Frontal cortex (tissue), 4 donors: ENCODE results near the gene NFATC2. TPM values are rescaled to one million over a fixed set of nuclear protein-coding genes. Genes with fewer than 3 reads are reported as not detected.

Source experiments
- DNase-seq, 2 donors: peaks; one replicate each; pipeline ENCODE4 v3.0.0; 2012; ENCODE audit warnings: low spot score in 2 of 2
- FAIRE-seq: peaks from 2 replicates; lab custom pipeline; 2012; peaks lifted over from hg19 to GRCh38; lab: Jason Lieb, UNC
- total RNA-seq: library from RNA; depleted of rRNA; stranded (reverse); fragments of >200 nt; gene quantifications from one replicate; pipeline ENCODE4 v1.2.3, GENCODE V29; 2014
- donor health status: control.
- donor health status: control.
- donor health status: control.

NFATC2 gene
- total RNA-seq, 1 donor from 2014 or later = 0.41 TPM

DNA sequence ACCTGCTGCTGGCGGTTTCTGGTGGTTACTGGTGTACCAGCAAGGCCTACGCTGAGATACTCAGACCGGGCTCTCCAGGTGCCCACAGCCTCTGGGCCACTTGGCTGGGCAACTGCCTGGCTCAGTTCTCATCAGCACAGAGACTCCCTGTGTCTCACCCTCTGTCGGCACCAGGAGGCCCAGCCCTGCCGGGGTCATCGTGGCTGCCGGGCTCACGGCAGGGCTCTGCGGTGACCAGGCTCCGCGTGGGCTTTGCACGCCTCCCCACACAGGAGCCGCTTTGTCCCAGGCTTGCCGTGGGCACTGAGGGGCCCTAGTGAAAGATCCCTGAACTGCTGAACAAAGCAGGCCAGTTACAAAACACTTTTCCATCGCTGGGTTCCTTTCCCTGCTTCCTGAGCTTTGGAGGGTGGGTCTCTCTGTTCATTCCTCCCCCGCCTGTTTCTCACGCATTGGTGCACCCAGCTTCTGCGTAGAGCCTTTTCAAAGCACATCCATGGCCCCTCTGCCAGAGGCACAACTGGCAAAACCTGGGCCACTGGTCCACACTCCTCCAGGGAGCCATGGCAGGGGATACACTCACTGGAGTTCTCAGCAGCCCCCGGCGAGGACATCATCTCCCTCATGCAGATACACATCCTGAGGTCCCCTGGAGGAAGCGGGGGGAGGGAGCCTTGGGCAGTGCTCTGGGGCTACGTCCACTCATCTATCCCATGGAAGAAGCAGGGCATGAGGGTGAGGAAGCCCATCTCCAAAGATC is 117.0 kb downstream of the NFATC2 start:
- no peak for DNase-seq
- no peak for FAIRE-seq

DNA sequence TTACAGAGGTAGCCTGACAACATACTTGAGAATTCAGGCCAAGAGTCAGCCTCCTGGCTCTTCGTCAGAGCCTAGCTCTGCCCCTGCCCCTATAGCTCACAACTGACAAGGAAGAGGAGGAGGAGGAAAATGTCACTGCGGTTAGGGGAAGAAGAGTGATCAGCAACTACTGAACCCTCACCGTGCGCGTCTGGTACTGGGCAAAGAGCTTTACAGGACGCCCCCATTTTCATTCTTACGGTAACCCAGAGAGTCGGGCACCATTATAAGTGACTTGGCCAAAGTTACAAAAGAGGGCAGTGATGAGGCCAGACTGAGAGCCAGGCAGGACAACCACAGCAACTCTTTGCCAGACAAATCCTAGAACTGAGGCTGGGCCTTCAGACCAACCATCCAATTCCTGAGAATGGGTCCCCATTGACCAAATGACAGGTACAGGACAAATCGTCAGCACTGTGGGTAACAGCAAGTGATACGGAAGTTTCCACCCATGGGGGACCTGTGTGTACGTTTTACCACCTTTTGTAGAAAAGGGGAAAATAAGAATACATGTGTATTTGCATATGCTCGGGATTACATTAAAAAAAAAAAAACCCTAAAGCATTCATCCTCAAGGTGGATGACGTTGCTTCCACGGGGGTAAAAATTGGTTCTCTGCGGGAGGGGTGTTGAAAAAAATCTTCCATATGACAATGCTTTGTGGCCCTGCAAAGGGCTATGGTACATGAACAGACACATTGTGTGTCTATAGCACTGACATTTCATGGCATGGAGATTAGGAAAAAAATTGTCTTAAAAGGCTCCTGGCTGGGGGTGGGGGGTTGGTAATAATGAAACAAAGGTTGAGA is 118.0 kb downstream of the NFATC2 start:
- no peak for FAIRE-seq
- no peak for DNase-seq

DNA sequence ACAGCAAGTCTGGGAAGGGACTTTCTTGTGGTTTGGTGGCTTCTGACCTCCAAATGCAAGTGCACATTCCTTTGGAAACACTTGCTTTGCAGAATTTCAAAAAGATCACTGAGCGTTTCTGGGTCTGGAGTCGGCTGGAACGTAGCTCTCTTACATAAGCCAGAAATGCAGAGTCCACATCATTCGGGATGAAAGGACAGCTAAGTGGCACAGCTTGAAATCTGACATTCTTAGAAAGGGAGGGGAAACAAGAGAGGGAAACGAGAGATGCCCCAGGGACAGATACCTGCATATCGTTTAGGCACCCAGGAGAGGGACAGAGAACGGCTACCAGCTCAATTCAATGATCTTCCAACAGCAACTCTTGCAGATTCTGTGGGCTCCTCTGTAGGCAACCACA is 118.7 kb downstream of the NFATC2 start:
- no peak for DNase-seq
- FAIRE-seq = no peak

DNA sequence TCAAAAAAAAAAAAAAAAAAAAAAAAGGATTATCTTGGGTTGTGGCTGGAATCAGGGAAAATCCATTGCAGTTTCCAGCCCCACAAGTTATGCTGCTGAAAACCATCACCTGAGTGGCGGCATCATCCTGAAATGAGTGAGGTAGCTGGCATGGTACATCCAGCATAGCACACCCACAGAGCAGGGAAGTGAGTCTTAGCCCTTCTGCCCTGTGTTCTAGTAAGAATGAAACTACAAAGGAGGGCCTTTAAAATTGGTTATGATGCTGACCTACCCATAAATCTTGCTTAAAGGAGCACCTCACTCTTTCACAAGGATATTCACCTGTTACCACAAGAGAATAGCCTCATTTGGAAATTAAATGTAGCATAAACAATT is 119.2 kb downstream of the NFATC2 start:
- FAIRE-seq = no peak
- DNase-seq = no peak

DNA sequence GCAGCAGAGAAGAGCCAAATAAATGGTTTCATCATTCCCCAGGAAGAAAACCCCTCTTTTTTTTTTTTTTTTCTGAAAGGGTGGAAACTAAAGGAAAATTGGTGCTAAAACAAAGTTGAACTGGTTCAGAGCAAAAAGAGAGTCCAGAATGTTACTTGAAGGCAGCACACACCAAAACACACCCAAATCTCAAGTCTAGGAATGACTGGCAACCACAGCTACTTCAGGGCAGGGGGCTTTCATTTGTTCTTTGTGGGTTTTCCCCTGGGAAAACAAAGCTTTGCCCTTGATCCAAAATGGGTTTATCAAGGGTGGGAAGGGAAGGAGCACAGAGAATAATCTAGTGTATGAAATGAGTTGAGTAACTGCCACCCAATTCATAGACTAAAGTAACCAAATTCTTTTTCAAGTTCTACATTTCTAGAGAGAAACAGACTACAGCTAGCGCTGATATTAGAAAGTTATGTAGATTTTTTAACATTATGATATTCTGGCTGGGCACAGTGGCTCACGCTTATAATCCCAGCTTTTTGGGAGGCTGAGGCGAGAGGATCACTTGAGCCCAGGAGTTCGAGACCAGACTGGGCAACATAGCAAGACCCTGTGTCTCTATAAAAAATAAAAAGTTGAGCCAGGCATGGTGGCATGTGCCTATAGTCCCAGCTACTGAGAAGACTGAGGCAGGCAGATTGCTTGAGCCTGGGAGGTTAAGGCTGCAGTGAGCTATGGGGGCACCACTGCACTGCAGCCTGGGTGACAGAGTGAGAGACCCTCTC is 119.8 kb downstream of the NFATC2 start:
- DNase-seq (no peak), FAIRE-seq (no peak)

DNA sequence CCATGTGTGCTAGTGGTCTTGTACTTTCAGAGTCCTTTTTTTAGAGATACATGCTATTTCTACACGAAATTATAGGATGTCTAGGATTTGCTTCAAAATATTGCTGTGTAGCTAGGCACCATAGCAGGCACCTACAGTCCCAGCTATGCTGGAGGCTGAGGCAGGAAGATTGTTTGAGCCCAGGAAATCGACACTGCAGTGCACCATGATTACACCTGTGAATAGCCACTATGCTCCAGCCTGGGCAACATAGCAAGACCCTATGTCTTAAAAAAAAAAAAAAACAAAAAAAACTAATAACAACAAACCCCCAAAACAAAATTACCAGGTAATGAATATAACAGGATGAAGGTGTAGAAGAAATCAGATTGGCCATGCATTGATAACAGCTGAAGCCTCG is 121.7 kb downstream of the NFATC2 start:
- FAIRE-seq (no peak), DNase-seq (no peak)

DNA sequence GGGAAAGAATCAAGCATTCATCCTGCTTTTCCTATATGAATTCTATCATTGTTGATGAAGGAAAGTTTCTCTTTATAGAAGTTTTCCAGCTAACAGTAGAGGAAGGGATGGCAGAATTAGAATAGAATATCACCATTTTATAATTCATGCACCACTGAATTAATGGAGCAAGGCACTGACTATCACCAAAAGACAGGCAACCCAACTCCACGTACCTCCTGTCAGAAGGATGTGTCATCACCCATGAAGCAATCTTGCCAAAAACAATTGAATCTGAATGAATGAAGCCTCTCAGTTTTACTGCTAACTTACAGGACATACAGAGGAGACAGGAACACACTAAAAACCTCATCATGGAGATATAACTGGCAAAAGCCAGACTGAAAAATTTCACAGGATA is 122.4 kb downstream of the NFATC2 start:
- no peak for FAIRE-seq
- DNase-seq = no peak

DNA sequence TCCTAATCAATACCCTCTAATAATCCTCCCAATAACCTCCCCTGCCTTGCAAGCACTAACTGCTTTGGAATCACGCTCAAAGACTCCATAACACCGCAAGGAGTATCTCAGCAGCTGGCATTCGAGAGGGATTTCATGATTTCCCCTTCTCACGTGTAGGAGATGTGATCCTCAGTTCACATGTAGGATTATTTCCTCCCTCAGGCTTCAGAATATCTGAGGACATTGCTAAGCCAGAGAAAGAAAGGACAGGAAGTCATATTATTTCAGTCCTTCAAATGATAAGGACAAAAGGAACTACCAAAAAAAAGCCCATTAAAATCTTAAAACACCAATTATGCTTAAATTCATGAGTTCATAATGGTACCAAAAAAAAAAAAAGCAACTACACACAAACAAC is 122.9 kb downstream of the NFATC2 start:
- FAIRE-seq = no peak
- no peak for DNase-seq

DNA sequence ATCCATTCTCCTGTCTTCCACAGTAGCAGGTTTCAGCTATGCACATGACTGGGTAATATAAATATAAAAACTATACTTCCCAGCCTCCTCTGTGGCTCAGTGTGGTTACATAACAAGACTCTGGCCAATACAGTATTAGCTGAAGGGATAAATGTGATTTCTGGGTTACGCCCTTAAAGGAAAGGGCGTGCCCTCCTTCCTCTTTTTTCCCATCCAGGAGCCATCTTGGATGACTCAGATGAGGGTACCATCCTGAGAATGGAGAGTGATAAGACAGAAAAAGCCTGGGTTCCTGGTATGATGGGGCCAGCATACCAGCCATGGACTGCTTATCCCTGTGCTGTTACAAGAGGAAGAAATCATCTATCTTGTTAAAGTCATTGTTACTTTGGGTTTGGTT is 123.3 kb downstream of the NFATC2 start:
- DNase-seq (no peak), FAIRE-seq (no peak)

DNA sequence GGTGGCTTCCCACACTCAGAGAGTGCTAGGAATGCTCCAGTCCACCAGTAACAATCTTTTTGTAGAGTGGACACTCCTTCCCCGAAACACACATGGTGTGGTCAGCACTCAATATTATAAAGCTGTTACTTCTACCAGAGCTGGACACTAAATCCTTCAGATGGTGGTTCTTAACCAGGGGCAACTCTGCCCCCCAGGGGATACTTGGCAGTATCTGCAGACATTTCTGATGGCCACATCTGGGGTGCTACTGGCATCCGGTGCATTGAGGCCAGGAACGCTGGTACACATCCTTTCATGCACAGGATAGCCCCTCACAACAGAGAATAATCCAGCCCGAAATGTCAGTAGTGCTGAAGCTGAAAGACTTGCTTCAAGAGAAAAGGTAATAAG is 124.4 kb downstream of the NFATC2 start:
- no peak for FAIRE-seq
- DNase-seq = no peak

DNA sequence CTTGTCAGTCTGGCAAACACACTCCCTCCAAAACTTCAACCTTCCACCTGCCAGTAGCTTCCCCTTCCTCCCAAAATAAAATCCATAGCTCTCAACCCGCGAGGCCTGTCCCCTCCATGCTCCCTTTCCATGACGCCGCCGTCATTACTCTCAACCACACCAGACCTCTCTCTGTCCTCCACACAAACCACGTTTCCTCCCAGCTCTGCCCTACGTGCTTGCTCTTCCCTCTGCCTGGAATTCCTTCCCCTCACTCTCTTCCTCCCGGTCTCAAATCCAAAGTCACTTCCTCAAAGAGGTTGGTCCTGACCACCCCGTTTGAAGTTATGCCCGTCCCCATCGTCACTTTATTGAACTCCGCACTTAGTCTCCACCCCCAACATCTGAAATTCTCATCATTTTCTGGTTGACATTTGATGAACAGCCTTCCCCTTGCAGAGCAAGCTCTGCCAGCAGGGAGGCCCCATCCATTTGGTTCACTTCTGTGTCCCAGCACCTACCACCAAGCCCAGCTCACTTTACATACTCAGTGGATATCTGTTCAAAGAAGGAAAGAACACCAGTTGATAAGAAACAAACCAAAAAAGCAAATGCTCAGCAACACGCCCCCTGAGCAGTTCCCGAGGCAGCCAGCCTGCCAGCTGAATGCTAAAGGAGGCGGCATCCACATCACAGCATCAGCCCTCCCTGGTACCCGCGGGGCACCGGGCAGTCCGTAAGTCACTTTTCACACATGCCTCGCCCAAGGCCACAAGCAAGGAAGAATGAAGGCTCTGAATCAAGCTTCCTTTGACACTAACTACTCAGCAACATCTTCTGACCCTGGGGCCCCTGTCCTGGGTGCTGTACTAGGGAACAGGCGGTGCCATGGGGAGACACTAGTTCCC is 125.0 kb downstream of the NFATC2 start:
- DNase-seq (no peak), FAIRE-seq (no peak)

DNA sequence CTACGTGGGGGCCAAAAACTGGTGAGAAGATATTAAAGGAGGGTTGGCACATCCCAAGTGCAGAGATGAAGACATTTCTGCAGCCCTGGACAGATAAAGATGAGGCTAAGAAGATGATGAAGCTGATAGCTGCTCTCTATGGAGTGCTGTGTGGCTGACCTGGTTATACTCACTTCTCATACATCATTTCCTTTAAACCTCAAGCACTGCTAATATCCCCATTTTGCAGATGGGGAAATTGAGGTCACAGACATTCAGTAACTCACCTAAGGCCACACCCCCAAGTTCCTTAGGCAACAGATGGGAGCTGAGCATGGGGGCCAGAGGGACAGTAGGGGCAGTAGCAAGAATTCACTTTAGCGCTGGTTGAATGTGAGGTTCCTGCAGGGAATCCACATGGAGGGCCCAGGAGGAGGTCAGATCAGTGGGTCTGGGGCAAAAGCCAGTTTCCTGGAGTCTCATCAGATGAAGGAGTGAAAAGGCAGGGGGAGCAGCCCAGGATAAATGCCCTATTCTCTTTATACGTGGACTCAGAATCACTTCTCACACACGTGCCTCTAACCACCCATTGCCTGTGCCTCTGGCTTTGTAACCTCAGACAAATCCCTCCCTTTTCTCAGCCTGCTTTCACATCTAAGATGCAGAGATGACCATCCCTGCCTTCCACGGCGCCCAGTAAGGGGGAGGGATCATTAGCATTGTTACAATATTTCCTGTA is 125.8 kb downstream of the NFATC2 start:
- FAIRE-seq (no peak), DNase-seq (no peak)

DNA sequence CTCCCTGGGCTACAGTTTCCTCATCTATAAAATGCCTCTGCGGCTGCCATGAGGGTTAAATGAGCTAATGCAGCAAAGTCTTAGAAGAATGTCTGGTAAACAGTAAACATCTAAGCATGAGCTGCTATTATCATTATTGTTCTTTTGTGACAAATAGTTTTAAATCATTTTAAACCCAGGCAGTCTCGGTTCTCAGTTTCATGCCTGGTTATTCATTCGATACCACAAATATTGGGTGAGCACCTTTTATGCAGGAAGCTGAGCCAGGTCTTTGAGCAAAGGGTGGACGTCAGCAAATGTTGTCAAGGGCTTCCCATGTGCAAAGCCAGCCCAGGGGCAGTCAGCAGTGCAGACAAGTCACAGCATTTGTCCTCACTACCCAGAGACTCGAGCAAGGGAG is 128.7 kb downstream of the NFATC2 start:
- DNase-seq (no peak), FAIRE-seq (no peak)

DNA sequence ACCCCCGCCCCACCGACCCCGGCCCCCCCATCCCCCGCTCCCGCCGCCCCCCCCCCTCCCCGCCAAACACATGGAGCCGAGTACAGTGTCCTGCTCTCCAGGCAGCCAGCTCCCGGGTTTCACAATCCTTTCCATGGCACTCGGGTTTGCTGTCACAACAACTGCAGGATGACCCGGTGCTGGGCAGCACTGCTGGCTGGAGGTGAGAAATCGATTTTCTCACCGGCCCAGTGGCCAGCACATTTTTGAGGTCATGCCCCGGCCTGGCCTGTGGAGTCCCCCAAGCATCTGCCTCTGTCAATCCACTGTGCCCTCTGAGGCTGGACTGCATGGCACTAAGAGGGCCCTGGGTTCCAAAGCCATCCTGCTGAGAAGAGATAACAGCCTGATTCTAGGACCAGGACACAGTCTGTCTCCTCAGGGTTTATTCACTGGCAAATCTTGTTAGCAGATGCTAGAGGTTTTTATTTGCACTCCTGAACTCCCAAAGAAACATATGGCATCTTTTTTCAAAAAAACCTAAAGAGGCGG is 129.5 kb downstream of the NFATC2 start:
- DNase-seq = peak in 1 of 2 donors; percentile 35
- no peak for FAIRE-seq

DNA sequence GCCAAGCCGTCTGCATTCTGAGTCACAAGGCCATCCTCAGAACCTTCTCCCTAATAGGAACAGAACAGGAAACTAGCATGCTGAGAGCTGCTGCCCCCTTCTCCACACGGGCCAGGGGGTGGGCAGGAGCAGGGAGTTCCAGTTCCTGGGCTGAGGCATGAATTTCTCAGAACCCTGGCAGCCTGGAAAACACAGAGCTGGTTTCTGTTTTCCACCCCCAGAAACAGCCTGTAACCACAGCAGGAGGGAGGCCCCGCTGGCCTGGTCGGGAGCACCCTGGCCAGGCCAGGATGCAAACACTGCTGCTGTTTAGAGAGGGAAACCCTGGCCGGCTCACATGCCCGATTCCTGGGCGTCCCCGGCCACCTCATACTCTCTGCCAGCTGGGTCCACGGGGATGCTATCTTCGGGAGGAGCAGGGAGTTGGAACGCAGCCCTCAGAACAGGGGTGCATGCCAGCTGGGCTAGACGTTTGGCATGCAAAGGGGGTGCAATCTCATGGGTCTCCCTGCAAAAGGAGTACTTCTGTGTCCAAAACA is 130.1 kb downstream of the NFATC2 start:
- FAIRE-seq (no peak), DNase-seq (peak in 1 of 2 donors; percentile 39)

DNA sequence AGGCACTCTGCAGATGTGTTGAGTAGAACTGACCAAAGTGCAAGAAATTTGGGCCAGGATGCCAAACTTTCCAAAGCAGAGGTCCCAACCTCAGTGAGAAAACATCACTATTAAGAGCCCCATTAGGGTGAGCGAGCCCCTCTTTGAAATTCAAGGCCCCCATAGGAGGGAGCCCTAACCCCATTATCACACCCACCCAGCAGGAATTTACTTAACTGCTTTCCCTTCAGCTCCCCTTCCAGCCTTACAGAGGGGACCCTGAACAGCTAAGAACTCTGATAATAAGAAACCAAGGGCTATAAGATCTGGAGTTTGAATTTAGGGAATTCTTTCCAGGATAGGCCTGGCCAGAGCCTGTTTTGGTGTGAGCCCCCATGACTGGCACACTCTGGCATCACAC is 130.6 kb downstream of the NFATC2 start:
- FAIRE-seq (no peak), DNase-seq (no peak)

DNA sequence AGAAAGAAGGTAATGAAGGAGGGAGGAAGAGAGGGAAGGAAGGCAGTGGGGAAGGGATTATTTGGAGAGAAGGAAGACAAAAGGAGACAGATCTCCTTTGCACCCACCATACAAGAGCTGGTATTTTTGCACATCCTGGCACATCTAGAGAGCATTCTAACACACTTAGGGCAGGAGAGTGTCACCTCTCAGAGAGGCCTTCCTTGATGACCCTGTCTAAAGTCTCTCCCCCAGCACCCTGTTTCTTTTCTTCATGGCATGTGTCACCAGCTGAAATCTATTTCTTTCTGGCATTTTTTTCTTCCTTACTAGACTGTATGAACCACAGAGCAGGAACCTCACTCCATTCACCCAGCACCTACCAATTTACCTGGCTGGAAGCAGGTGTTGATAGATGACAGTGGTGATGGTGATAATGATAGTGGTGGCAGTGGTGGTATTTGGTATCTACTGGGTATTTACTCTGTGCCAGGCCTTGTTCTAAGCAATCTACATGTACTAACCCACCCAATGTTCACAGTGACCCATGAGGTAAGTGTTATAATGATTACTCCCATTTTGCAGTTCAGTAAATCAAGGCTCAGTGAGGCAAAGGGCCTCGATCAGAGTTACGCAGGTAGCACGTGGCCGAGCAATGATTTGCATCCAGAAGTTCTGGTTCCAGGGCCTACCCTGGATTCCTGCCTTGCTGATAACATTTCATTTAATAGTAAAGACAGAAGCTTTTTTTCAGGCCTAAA is 131.8 kb downstream of the NFATC2 start:
- DNase-seq (no peak), FAIRE-seq (no peak)
